ENCODE results near the gene AMIGO2. TPM values are rescaled to one million over a fixed set of nuclear protein-coding genes. Genes with fewer than 3 reads are reported as not detected.

Gene AMIGO2
- total and polyA plus RNA-seq, 2 experiments from 2014 or later = 1.8 to 3.8 TPM

GRCh38 chr12:47088021-47088944 is 8.5 kb upstream of the AMIGO2 start:
- Histone ChIP-seq H3K9me2 (ENCODE audit: insufficient read depth) (no peaks in the 10 kb centered on the region), H2AFZ (no peak overlapping the region), H3K4me3 (no peak overlapping the region), H3F3A (replicated peaks; ENCODE audit: low read depth) (no peaks in the 10 kb centered on the region), H3K27ac (ENCODE audit: low read depth) (no peak overlapping the region), H3K4me2 (no peak overlapping the region), H3K79me2 (replicated peaks; ENCODE audit: insufficient read depth) (no peaks in the 10 kb centered on the region), H4K20me1 (replicated peaks; ENCODE audit: insufficient read depth) (no peaks in the 10 kb centered on the region), H3K27me3 (ENCODE audit: insufficient read depth) (no peaks in the 10 kb centered on the region), H3K4me1 (ENCODE audit: insufficient read depth) (peaks cover 34% of the 10 kb centered on the region), H3K36me3 (ENCODE audit: insufficient read depth) (no peaks in the 10 kb centered on the region)
- Mint-ChIP-seq H3K4me1 (peaks cover 29% of the 10 kb centered on the region), H3K9me3 (no peaks in the 10 kb centered on the region), H3K27ac (peak overlapping the region; percentile 56), H3K36me3 (ENCODE audit: low read depth) (no peaks in the 10 kb centered on the region), H3K4me3 (no peak overlapping the region), H3K27me3 (ENCODE audit: insufficient read depth, low read depth, poor library complexity) (no peaks in the 10 kb centered on the region)
- DNase-seq (ENCODE audit: low spot score) (no peak), ATAC-seq (no peak)
- no peak for TF ChIP-seq CREB1 (CRISPR knock-in tag; IDR thresholded peaks at IDR 0.05; ENCODE audit: low read depth)
- TF ChIP-seq ETS1 (IDR thresholded peaks at IDR 0.05) = no peak
- no peak for TF ChIP-seq ZNF331 (CRISPR knock-in tag; IDR thresholded peaks at IDR 0.05; ENCODE audit: low read depth)
- no peak for TF ChIP-seq ZNF114 (CRISPR knock-in tag; IDR thresholded peaks at IDR 0.05)
- TF ChIP-seq, protein P1, sequence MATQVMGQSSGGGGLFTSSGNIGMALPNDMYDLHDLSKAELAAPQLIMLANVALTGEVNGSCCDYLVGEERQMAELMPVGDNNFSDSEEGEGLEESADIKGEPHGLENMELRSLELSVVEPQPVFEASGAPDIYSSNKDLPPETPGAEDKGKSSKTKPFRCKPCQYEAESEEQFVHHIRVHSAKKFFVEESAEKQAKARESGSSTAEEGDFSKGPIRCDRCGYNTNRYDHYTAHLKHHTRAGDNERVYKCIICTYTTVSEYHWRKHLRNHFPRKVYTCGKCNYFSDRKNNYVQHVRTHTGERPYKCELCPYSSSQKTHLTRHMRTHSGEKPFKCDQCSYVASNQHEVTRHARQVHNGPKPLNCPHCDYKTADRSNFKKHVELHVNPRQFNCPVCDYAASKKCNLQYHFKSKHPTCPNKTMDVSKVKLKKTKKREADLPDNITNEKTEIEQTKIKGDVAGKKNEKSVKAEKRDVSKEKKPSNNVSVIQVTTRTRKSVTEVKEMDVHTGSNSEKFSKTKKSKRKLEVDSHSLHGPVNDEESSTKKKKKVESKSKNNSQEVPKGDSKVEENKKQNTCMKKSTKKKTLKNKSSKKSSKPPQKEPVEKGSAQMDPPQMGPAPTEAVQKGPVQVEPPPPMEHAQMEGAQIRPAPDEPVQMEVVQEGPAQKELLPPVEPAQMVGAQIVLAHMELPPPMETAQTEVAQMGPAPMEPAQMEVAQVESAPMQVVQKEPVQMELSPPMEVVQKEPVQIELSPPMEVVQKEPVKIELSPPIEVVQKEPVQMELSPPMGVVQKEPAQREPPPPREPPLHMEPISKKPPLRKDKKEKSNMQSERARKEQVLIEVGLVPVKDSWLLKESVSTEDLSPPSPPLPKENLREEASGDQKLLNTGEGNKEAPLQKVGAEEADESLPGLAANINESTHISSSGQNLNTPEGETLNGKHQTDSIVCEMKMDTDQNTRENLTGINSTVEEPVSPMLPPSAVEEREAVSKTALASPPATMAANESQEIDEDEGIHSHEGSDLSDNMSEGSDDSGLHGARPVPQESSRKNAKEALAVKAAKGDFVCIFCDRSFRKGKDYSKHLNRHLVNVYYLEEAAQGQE (IDR thresholded peaks at IDR 0.05; ENCODE audit: unreplicated experiment) = no peak
- TF ChIP-seq, protein P2, sequence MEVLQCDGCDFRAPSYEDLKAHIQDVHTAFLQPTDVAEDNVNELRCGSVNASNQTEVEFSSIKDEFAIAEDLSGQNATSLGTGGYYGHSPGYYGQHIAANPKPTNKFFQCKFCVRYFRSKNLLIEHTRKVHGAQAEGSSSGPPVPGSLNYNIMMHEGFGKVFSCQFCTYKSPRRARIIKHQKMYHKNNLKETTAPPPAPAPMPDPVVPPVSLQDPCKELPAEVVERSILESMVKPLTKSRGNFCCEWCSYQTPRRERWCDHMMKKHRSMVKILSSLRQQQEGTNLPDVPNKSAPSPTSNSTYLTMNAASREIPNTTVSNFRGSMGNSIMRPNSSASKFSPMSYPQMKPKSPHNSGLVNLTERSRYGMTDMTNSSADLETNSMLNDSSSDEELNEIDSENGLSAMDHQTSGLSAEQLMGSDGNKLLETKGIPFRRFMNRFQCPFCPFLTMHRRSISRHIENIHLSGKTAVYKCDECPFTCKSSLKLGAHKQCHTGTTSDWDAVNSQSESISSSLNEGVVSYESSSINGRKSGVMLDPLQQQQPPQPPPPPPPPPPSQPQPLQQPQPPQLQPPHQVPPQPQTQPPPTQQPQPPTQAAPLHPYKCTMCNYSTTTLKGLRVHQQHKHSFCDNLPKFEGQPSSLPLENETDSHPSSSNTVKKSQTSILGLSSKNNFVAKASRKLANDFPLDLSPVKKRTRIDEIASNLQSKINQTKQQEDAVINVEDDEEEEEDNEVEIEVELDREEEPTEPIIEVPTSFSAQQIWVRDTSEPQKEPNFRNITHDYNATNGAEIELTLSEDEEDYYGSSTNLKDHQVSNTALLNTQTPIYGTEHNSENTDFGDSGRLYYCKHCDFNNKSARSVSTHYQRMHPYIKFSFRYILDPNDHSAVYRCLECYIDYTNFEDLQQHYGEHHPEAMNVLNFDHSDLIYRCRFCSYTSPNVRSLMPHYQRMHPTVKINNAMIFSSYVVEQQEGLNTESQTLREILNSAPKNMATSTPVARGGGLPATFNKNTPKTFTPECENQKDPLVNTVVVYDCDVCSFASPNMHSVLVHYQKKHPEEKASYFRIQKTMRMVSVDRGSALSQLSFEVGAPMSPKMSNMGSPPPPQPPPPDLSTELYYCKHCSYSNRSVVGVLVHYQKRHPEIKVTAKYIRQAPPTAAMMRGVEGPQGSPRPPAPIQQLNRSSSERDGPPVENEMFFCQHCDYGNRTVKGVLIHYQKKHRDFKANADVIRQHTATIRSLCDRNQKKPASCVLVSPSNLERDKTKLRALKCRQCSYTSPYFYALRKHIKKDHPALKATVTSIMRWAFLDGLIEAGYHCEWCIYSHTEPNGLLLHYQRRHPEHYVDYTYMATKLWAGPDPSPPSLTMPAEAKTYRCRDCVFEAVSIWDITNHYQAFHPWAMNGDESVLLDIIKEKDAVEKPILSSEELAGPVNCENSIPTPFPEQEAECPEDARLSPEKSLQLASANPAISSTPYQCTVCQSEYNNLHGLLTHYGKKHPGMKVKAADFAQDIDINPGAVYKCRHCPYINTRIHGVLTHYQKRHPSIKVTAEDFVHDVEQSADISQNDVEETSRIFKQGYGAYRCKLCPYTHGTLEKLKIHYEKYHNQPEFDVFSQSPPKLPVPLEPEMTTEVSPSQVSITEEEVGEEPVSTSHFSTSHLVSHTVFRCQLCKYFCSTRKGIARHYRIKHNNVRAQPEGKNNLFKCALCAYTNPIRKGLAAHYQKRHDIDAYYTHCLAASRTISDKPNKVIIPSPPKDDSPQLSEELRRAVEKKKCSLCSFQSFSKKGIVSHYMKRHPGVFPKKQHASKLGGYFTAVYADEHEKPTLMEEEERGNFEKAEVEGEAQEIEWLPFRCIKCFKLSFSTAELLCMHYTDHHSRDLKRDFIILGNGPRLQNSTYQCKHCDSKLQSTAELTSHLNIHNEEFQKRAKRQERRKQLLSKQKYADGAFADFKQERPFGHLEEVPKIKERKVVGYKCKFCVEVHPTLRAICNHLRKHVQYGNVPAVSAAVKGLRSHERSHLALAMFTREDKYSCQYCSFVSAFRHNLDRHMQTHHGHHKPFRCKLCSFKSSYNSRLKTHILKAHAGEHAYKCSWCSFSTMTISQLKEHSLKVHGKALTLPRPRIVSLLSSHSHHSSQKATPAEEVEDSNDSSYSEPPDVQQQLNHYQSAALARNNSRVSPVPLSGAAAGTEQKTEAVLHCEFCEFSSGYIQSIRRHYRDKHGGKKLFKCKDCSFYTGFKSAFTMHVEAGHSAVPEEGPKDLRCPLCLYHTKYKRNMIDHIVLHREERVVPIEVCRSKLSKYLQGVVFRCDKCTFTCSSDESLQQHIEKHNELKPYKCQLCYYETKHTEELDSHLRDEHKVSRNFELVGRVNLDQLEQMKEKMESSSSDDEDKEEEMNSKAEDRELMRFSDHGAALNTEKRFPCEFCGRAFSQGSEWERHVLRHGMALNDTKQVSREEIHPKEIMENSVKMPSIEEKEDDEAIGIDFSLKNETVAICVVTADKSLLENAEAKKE (CRISPR knock-in tag; IDR thresholded peaks at IDR 0.05) = no peak
- no peak for TF ChIP-seq NANOG (IDR thresholded peaks at IDR 0.05; ENCODE audit: borderline replicate concordance)
- no peak for TF ChIP-seq JUNB (IDR thresholded peaks at IDR 0.05; ENCODE audit: unreplicated experiment)
- TF ChIP-seq CTCF (conservative IDR thresholded peaks at IDR 0.05; ENCODE audit: low read depth in 2 of 2) = no peak
- TF ChIP-seq EZH2phosphoT487 (IDR thresholded peaks at IDR 0.05; ENCODE audit: unreplicated experiment) = no peak
- TF ChIP-seq POLR2AphosphoS5 (IDR thresholded peaks at IDR 0.05; ENCODE audit: low read depth) = no peak
- no peak for TF ChIP-seq EZH2 (IDR thresholded peaks at IDR 0.05; ENCODE audit: low read depth, unreplicated experiment)
